ENCODE results near the gene ENTPD3.

Gene ENTPD3

DNA sequence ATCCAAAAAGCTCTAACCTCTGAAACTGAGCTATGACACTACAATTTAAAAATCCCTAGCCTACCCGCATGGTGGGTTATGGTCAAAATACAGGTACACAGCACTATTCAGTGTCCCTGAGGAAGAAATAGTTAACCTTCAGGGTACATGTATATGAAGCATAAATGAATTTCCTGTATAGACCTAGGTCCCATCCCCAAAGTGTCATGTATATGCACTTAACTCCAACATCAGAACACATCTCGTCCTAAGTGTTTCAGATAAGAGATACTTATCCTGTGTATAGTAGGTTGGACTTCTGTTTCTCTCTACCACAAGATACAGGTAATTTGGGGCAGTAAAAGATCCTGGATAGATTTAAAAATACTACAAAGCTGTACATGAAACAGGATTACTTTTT lies 76.6 kb downstream of the ENTPD3 start:
- H3K4me3 Mint-ChIP-seq = no peak overlapping the region
- H3K9me3 Mint-ChIP-seq = no peaks in the 10 kb centered on the region
- H3K27ac Mint-ChIP-seq = no peak overlapping the region
- peaks cover 22% of the 10 kb centered on the region for H3K4me1 Mint-ChIP-seq
- H3K27me3 Mint-ChIP-seq = no peaks in the 10 kb centered on the region
- peaks cover 61% of the 10 kb centered on the region for H3K36me3 Mint-ChIP-seq
- no peak for ATAC-seq

DNA sequence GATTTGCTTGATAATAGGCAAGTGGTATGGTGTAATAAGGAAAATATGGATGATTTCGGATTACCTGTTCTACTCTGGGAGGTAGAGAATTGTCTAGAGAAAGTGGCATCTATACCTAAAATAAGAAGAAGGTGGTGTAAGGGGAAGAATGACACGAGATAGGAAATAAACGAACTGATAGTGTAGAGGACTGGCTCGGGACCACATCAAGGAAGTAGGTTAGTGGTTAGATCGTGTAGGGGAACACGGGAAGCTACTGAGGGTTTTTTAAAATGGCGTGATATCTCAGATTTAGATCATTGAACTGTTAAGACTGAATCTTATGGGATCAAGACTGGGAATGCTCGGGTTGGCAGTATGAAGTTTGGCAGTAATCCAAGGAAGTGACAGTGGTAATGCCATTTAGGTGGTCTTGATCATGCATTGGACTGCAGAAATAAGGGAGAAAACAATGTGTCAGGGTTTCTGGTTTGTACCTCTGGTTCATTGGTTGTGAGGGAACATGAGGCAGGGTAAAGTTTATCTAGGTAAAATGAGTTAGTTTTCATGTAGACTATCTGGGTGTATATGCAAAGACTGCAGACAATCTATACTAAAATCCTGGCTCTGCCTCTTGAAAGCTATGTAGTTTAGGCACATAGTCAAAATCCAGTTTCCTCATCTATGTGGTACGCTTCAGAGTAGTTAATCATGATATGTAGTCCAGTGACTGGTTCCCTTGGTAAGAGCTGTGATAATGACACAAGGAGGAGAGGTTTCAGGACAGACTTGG lies 77.5 kb downstream of the ENTPD3 start:
- no peaks in the 10 kb centered on the region for H3K9me3 Mint-ChIP-seq
- H3K36me3 Mint-ChIP-seq = peaks cover 53% of the 10 kb centered on the region
- H3K27me3 Mint-ChIP-seq = no peaks in the 10 kb centered on the region
- peak overlapping the region; percentile 26 for H3K27ac Mint-ChIP-seq
- peaks cover 18% of the 10 kb centered on the region for H3K4me1 Mint-ChIP-seq
- H3K4me3 Mint-ChIP-seq = no peak overlapping the region
- no peak for ATAC-seq

DNA sequence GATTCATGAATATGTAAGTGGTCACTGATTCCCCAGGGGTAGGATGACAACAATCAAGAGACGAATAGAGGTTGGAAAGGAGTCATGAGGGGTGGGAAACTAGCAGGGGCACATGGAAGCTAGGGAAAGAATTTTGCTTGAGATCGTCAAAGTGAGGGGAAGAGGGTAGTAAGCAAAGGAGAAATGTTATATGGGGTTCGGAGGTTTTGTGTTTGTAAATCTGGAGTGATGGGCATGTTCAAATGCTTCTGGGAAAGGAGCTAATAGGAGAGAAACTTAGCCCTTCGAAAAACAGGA lies 78.1 kb downstream of the ENTPD3 start:
- H3K36me3 Mint-ChIP-seq = peaks cover 53% of the 10 kb centered on the region

DNA sequence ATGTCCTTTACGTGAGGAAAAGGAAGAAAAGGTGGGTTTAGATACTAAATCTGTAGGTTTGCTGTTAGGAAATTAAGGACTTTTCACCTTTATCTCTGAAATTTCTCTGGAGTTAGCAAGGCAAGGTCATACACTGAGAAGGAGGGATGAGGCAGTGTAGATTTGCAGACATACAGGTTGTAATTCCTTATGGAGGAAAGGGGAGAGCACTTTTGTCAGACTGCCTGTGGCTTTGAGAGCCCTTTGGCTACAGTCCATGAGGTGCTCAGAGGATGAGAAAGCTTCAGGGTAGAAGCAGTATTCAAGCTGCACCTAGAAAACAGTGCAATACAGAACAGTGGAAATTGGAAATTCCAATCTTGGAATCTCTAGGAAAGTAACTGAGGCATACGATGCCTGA lies 78.5 kb downstream of the ENTPD3 start:
- H3K36me3 Mint-ChIP-seq = peaks cover 53% of the 10 kb centered on the region

More for the DNA sequence above, 78.1 kb downstream of the ENTPD3 start:
- no peaks in the 10 kb centered on the region for H3K9me3 Mint-ChIP-seq
- no peak for ATAC-seq
- no peak overlapping the region for H3K4me3 Mint-ChIP-seq
- H3K27ac Mint-ChIP-seq = peak overlapping the region; percentile 0
- H3K4me1 Mint-ChIP-seq = peaks cover 18% of the 10 kb centered on the region
- H3K27me3 Mint-ChIP-seq = no peaks in the 10 kb centered on the region

DNA sequence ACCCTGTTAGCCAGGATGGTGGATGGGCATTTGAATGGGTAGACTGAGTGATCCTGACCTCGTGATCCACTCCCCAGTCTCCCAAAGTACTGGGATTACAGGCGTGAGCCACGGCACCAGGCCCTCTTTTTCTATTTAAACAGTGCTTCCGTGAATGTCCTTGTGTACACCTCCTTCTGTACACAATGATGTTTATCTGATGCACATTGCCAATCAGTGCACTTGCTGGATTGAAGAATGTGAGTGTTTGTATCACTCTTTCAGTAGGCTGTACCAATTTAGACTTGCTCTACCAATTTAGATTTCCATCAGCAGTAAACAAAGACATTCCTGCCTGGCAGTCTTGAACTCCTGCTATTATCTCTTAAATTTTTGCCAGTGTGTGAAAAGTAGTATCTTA lies 81.0 kb downstream of the ENTPD3 start:
- H3K9me3 Mint-ChIP-seq = no peaks in the 10 kb centered on the region
- H3K4me3 Mint-ChIP-seq = no peak overlapping the region
- H3K27me3 Mint-ChIP-seq = no peaks in the 10 kb centered on the region
- H3K27ac Mint-ChIP-seq = no peak overlapping the region
- H3K36me3 Mint-ChIP-seq = peaks cover 41% of the 10 kb centered on the region
- ATAC-seq = no peak
- peaks cover 18% of the 10 kb centered on the region for H3K4me1 Mint-ChIP-seq

More for the DNA sequence above, 78.5 kb downstream of the ENTPD3 start:
- Mint-ChIP-seq H3K4me1 (peaks cover 18% of the 10 kb centered on the region), H3K4me3 (no peak overlapping the region), H3K27ac (peak overlapping the region; percentile 0), H3K27me3 (no peaks in the 10 kb centered on the region), H3K9me3 (no peaks in the 10 kb centered on the region)
- no peak for ATAC-seq

GRCh38 chr3:40470701-40471100 lies 83.7 kb downstream of the ENTPD3 start:
- no peak overlapping the region for H3K27ac Mint-ChIP-seq
- peaks cover 16% of the 10 kb centered on the region for H3K36me3 Mint-ChIP-seq
- H3K9me3 Mint-ChIP-seq = no peaks in the 10 kb centered on the region
- no peaks in the 10 kb centered on the region for H3K27me3 Mint-ChIP-seq
- H3K4me1 Mint-ChIP-seq = peaks cover 4% of the 10 kb centered on the region
- H3K4me3 Mint-ChIP-seq = no peak overlapping the region
- ATAC-seq = no peak

DNA sequence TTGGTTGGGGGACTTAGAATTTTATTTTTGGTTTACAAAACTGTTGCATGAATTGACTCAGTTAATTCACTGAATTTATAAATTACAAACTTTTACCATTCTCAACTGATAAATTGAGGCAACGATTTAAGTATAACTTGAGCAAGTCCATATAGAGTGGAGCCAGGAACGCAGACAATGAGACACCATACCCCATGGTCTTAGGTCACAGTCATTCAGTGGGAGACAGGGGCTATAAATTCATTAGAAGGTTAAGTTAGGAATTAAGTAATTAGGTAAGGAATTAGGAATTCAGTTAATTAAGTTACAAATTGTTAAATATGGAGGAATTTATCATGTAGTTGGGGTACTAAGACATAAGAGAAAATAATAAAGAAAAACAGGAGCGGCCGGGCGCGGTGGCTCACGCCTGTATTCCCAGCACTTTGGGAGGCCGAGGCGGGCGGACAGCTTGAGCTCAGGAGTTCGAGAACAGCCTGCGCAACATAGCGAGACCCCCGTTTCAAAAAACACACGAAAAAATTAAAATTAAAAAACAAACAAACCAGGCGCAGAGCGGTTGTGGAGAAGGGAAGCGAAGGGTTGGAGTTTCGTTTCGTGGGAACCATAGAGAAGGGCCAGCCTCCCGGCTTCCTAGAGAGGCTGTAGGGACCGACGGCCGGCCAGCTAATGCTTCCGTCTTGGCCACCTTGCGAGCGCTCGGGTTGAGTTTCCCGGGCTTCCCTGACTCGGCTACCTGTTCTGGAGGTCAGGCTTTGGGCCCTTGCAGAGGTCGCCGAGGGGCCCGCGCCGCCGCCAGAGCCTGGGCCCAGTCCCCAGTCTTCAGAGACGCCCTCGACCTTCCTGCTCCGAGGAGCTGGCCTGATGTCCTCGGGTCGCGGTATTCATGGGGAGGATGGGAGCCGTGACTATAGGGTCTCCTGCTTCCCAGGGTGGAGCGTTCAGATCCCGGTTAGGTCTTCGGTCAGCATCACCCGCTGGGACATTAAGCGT lies 89.8 kb downstream of the ENTPD3 start, which contains the start of gene ZNF619:
ZNF619 (plus strand) TSS at position 645 of the 993 bp plus-strand sequence. CDS start 858 bp downstream, outside the sequence.
- Mint-ChIP-seq H3K36me3 (peaks cover 25% of the 10 kb centered on the region), H3K27ac (peak within 1 kb of the TSS; percentile 100), H3K4me1 (peaks cover 30% of the 10 kb centered on the region), H3K4me3 (peak within 1 kb of the TSS; percentile 98), H3K9me3 (no peaks in the 10 kb centered on the region), H3K27me3 (no peaks in the 10 kb centered on the region)
- peak; percentile 93 for ATAC-seq

DNA sequence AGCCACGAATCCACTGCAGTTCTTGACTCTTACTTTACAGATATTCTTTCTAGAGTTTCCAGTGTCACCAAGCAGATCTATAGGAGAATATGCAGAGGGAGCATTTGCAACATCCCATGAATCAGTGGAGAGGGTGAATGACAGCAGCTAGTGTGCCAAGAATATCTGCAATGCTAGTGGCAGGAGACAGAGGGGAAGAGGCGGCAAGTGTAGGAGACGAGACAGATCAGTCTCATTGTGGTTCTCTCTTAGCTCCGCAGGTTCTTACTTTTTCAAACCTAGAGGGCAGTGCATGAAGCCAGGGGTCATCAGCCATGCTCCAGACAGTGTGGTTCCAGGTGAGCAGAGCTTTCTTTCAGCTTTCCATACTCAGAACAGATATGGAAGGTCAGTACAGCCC lies 90.7 kb downstream of the ENTPD3 start:
- ATAC-seq = no peak
- Mint-ChIP-seq H3K36me3 (peaks cover 32% of the 10 kb centered on the region), H3K4me3 (peak overlapping the region; percentile 98), H3K27ac (peak overlapping the region; percentile 100), H3K4me1 (peaks cover 35% of the 10 kb centered on the region), H3K9me3 (no peaks in the 10 kb centered on the region), H3K27me3 (no peaks in the 10 kb centered on the region)

All from stimulated activated memory B cell treated with anti-CD40 and anti-IgM and Interleukin-4, amounts not matched to agents 10 μg/mL and 1 μg/mL and 100 μg/mL, for 72 hours (primary cell).